Suprapubic skin (tissue), 4 donors: ENCODE results near the gene SFSWAP.

Experiments used
- CTCF ChIP-seq, 2 donors: fragments of 200-600 bp in 1 of 2; fragments of 450-650 bp in 1 of 2; sonication (generic) in 1 of 2; IDR thresholded peaks; one replicate each; pipeline ENCODE4 v1.5.1; 2016 to 2019; ENCODE audit warnings: antibody characterized with exemption in 2 of 2, mild to moderate bottlenecking in 1 of 2, moderate library complexity in 1 of 2
- EP300 ChIP-seq: sonication (generic); formaldehyde crosslinking; IDR thresholded peaks from one replicate; pipeline ENCODE4 v1.6.1; 2017; ENCODE audit warnings: antibody characterized with exemption
- POLR2A ChIP-seq, 2 donors: fragments of 450-650 bp; IDR thresholded peaks; one replicate each; pipeline ENCODE4 v1.6.1; 2017; ENCODE audit warnings: antibody characterized with exemption in 2 of 2, mild to moderate bottlenecking in 2 of 2, moderate library complexity in 2 of 2
- POLR2AphosphoS5 ChIP-seq, 3 donors: sonication (generic); formaldehyde crosslinking; IDR thresholded peaks; one replicate each; pipeline ENCODE4 v1.6.1; 2017; ENCODE audit warnings: antibody characterized with exemption in 3 of 3

- TF ChIP-seq CTCF (IDR thresholded peaks at IDR 0.05) (no peak), EP300 (no peak), POLR2A (IDR thresholded peaks at IDR 0.05) (no peak), POLR2AphosphoS5 (IDR thresholded peaks at IDR 0.05) (no peak)
These were observed 39.6 kb upstream of the SFSWAP start for GRCh38 chr12:131671276-131671675.
